VCaP (cell line): Measurements from ENCODE around the gene SYNPO.

Source experiments
- H3K27ac ChIP-seq: fragments of 450-650 bp; 2 replicates; pipeline ENCODE4 v1.5.1; 2017
- TF ChIP-seq, protein P1 (sequence below): fragments of 450-650 bp; conservative IDR thresholded peaks from 2 replicates; pipeline ENCODE4 v1.5.1; 2017; ENCODE audit warnings: mild to moderate bottlenecking, moderate library complexity

SYNPO gene

DNA sequence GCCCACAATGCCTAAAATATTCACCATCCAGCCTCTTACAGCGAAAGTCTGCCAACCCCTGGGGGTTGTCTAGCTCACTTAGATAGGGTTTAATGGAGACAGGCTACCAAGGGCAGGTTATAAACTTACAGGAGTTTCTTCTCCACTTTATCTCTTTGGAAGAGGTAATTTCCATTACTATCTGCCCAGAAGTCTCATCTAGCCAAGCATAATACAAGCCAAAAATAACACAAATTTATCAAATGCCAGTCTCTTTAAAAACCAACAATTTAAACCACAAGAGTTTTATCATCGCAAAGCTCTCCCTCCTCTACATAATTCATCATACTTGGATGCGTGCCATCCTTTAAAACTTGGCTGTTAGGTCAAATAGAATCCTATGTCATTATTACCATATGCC is 54.2 kb downstream of the SYNPO start:
- no peak overlapping the region for H3K27ac ChIP-seq
- TF ChIP-seq, protein P1, sequence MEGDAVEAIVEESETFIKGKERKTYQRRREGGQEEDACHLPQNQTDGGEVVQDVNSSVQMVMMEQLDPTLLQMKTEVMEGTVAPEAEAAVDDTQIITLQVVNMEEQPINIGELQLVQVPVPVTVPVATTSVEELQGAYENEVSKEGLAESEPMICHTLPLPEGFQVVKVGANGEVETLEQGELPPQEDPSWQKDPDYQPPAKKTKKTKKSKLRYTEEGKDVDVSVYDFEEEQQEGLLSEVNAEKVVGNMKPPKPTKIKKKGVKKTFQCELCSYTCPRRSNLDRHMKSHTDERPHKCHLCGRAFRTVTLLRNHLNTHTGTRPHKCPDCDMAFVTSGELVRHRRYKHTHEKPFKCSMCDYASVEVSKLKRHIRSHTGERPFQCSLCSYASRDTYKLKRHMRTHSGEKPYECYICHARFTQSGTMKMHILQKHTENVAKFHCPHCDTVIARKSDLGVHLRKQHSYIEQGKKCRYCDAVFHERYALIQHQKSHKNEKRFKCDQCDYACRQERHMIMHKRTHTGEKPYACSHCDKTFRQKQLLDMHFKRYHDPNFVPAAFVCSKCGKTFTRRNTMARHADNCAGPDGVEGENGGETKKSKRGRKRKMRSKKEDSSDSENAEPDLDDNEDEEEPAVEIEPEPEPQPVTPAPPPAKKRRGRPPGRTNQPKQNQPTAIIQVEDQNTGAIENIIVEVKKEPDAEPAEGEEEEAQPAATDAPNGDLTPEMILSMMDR, result no peak

DNA sequence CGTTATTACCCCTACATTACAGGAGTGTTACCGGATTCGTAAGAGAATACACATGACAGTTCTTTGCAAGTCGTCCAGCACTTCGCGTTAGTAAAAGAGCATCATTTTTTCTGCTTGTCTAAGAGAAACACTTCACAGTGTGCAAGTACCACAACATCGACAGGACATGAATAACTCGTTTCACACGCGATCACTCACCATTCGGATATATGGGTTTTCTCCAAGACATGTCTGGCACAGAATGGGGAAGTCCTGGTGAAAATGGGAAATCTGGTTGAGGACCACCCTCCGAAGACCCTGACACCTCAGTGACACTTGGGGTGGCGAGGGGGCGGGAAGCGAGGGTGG is 59.8 kb downstream of the SYNPO start:
- TF ChIP-seq, protein P1, result no peak
- H3K27ac ChIP-seq, result peak overlapping the region; percentile 95

DNA sequence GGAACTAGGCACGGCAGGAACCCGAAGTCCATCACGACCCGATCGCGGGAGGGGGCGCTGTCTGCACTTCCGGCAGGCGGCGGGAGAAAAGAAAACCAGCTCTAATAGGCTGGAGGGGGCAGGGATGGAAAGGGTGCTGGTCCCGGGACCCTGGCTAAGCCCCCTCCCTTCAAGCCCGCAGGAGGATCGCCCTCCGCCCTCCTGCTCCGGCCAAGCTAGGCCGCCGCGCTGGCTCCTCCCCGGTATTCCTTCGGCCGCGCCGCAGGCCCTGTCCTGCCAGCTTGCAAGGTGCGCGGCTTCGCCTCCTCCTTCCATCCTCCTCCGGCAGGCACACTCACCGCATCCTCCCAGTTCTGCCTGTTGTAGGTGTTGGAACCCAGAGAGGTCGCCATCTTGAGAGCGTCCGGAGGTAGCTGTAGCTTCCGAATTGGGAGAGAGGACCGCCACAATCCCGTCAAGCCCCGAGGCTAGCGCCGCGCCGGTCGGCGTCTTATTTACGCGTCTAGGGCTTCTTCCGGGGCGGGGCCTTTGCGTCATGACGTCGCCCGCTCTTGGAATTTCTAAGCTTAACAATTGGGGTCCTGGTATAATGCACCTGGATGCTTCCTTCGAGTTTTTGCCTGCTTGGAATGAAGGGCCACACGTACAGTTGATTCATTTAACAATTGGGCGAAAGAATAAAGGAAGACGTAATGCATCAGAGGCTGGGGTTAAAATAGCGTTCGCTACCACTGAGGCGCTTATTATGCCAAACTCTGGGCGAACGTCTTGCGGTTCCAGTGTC is 60.3 kb downstream of the SYNPO start, which contains the start of gene RBM22:
Gene RBM22 (minus strand): TSS at position 469 of the 784 bp plus-strand sequence. CDS start 77 bp downstream, at position 392.
- peak within 1 kb of the TSS; percentile 95 for H3K27ac ChIP-seq
- TF ChIP-seq, protein P1, result peak; percentile 63

DNA sequence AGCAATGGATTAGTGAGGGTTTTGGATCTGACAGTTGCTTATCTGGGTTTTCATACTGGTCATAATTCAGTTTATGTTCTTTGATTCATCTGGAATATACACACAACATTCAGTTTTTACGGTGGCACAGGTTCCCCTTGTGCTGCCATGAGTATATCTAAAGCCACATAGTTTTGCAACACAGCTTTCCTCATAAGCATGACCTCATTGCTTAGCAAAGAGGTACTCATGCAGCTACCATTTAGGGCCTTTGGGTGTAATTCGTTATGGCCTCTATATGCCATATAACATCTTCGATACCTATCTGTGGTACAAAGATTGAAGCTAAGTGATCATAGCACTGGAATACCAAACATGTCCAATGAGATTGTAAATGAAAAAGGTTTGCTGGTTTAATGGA is 63.3 kb downstream of the SYNPO start:
- TF ChIP-seq, protein P1, result no peak
- no peak overlapping the region for H3K27ac ChIP-seq

DNA sequence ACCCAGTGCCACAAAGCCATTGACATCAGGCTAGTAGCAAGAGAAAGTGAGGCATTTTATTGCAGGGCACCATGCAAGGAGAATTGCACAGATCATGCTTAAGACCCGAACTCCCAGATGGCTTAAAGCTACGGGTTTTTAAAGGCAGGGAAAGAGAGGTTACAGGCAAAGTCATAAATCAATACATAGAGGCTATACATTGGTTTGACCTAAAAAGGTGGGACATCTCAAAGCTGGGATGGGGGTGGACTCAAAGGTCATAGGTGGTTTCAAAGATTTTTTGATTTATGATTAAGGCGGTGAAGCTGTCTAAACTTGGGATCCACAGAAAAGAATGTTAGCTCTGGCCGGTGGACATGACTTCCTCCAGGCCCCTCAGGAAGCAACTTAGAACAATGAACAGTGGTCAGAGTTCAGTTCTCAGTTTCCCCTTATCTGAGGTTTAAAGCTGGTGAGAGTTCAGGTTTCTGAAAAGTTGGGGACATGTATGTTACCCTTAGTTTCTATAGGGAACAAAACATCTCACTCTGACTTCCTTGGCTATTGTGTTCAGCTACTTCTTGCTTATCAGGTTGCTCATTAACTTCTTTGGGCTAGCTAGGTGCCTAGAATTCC is 66.4 kb downstream of the SYNPO start:
- no peak overlapping the region for H3K27ac ChIP-seq
- TF ChIP-seq, protein P1, result no peak
